HG03378 (cell line): Measurements from ENCODE around the gene BUB3.

Experiments
- ATAC-seq: cut with Tn5 transposase; IDR thresholded peaks from one replicate; pipeline ENCODE4 v1.9.1; 2021; ENCODE audit warnings: mild to moderate bottlenecking, moderate library complexity; ENCODE audit not compliant: unreplicated experiment

The BUB3 gene

GRCh38 chr10:123140983-123141390, 13.2 kb upstream of the BUB3 start:
- ATAC-seq: no peak

GRCh38 chr10:123141791-123142700, 12.2 kb upstream of the BUB3 start:
- ATAC-seq: no peak

- ATAC-seq: no peak
Measured at GRCh38 chr10:123142701-123143161, 11.5 kb upstream of the BUB3 start.

- no peak for ATAC-seq
Measured at GRCh38 chr10:123143162-123143824, 10.9 kb upstream of the BUB3 start.

- no peak for ATAC-seq
Measured at GRCh38 chr10:123143825-123144168, 10.4 kb upstream of the BUB3 start.

GRCh38 chr10:123144697-123145541, 9.3 kb upstream of the BUB3 start:
- no peak for ATAC-seq

- no peak for ATAC-seq
Measured at GRCh38 chr10:123145542-123146012, 8.6 kb upstream of the BUB3 start.

GRCh38 chr10:123146013-123146893, 7.9 kb upstream of the BUB3 start:
- ATAC-seq: no peak

GRCh38 chr10:123146894-123147634, 7.1 kb upstream of the BUB3 start:
- ATAC-seq: no peak

- no peak for ATAC-seq
Measured at GRCh38 chr10:123147635-123148413, 6.4 kb upstream of the BUB3 start, which contains the start of gene HMX2. TSS of gene HMX2 (plus strand) at chr10:123148136. CDS start at chr10:123148379, 243 bp downstream.

GRCh38 chr10:123148414-123149161, 5.6 kb upstream of the BUB3 start:
- ATAC-seq: no peak

GRCh38 chr10:123149162-123149567, 5.0 kb upstream of the BUB3 start:
- ATAC-seq: no peak

GRCh38 chr10:123149568-123150270, 4.5 kb upstream of the BUB3 start:
- ATAC-seq: no peak

- ATAC-seq: no peak
Measured at GRCh38 chr10:123150271-123150985, 3.8 kb upstream of the BUB3 start.

GRCh38 chr10:123150986-123151736, 3.0 kb upstream of the BUB3 start:
- ATAC-seq: no peak

GRCh38 chr10:123151737-123152135, 2.5 kb upstream of the BUB3 start:
- ATAC-seq: no peak
